NCI-H2227 (cell line): Measurements from ENCODE around the gene GRIN2C.

Experiments used
- DNase-seq: peaks from one replicate; lab custom pipeline; 2025; ENCODE audit not compliant: unreplicated experiment; lab: John Stamatoyannopoulos, UW

The GRIN2C gene

GRCh38 chr17:74864866-74865395, 5.2 kb upstream of the GRIN2C start:
- DNase-seq: peak; percentile 81

DNA sequence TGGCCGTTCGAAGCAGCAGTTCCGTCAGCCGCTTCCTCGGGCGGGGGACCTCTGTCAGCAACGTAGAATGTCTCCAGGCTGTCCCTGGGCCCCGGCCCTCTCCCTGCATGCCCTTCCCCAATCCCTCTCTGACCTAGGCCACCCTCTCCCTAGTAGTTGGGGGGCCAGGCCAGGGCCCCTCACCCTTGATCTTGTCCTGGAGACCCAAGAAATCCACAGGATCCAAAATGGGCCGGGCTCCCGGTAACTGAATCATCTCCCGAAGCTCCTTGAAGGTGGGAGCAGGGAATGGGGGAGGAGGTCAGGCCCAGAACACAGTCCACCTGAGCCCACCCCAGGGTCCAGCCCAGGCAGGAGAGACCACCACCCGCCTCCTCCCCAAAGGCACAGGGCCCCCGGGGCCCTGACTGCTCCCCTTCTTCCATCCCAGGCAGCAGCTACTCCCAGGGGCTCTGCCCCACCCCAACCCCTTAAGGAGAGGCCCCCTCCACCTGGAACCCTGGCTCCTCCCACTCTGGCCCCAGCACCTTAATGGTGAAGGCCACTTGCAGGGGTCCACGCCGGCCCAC, 4.7 kb upstream of the GRIN2C start:
- DNase-seq: no peak

GRCh38 chr17:74863420-74864296, 4.0 kb upstream of the GRIN2C start:
- no peak for DNase-seq

DNA sequence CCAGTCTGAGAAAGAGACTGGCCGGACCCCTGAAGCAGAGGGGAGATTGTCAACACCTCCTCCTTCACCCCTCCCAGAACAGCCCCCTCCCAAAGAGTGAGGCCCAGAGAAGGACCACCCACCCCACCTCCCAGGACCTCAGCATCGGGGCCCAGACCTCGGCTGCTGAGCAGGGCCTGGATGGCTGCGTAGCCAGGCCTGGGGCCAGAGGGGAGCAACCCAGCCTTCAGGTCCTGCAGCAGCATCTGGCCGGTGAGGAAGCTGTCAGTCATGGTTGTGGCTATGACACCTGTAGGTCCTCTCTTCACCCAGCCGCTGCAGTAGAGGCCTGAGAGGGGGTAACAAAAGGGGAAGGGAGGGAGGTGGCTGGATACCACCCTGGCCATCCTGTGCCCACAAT, 3.2 kb upstream of the GRIN2C start:
- DNase-seq: no peak

DNA sequence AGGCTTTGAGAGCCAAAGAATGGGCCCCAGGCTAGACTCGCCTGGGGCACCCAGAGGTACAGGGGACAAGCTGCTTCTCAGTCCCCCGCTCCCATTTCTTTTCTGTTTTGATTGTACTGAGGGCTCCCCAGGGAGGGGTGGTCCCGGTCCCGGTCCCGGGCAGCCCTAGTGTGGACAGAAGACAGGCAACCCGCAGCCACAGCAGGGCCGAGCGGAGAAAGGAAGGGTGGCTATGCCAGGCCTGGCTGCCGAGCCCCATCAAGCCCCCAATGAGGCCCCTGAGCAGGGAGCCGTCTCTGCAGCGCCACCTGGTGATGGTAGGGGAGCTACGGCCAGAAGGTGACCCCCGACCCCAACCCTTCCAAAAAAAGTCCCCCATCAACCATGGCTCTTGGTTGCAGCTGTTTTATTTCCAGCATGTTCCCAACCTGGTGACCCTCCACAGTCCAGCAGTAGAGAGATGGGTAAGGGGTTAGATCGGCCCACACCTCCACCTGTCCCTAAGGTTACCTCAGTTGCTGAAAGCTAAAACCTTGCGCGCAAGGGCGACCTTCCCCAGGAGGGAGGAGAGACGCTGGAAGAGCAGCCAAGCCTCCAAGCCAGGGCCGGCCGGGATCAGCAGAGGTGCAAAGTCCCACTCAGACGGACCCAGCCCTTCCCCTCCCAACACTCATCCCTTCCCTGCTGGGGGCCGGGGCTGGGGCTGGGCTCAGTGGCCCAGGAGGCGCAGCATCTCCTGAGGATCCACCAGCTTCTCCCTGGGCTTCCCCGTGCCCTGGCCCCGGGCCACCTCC, 2.6 kb upstream of the GRIN2C start:
- DNase-seq: peak; percentile 73

GRCh38 chr17:74861662-74862107, 2.0 kb upstream of the GRIN2C start:
- no peak for DNase-seq

- DNase-seq: no peak
Measured at GRCh38 chr17:74860872-74861661, 1.4 kb upstream of the GRIN2C start.

DNA sequence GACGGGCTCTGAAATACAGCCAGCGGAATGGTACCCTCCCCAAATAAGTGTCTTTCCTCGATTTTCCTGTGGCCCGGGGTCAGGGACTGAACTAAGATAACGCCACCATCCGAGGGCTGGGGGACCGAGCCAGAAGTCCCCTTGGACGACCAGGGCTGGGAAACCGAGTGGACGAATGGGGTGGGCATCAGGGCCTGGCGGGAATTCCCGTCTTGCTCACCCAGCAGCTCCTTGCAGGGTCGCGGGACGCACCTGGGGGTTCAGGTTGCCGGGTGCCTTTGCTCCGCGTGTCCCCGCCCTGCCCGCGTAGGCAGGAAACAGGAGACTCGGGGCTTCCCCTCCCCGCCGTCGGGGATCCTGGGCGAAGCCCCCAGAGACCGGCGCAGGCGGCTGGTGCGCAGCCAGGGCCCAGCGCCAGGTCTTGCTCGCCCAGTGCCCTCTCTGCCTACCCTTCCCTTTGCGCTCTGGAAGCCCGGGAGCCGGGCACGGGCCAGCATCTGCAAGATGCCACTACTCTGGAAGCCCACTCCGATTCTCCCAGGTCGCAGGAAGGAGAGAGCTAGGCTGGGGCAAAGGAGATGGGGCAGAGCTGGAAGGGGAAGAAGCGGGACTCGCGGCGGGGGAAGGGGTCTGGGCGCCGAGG, 665 bp upstream of the GRIN2C start:
- no peak for DNase-seq

- DNase-seq: no peak
Measured at GRCh38 chr17:74858672-74859458, 820 bp downstream of the GRIN2C start.

- DNase-seq: no peak
Measured at GRCh38 chr17:74857191-74857590, 2.5 kb downstream of the GRIN2C start.

- no peak for DNase-seq
Measured at GRCh38 chr17:74856112-74856511, 3.6 kb downstream of the GRIN2C start.

DNA sequence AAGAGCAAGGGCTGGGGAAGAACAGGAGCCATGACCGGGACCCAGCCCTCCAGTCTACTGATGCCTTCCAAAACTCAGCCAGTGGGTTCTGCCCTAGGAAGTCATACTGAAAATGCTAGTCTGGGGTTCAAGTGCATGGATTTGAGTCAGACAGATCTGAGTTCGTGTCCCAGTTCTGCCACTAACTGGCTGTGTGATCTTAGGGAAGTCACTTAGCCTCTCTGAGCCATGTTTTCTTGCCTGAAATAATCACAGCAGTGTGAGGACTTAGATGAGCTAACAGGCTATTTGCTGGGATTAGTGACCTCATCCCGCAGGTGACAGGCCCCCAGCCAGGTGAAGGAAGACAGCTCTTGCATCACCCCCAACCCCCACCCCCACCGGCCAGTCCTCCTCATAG, 4.4 kb downstream of the GRIN2C start:
- no peak for DNase-seq

- no peak for DNase-seq
Measured at GRCh38 chr17:74854792-74855191, 4.9 kb downstream of the GRIN2C start.

- no peak for DNase-seq
Measured at GRCh38 chr17:74853669-74854068, 6.0 kb downstream of the GRIN2C start.

- DNase-seq: no peak
Measured at GRCh38 chr17:74853048-74853397, 6.7 kb downstream of the GRIN2C start.

- DNase-seq: no peak
Measured at GRCh38 chr17:74852237-74853047, 7.2 kb downstream of the GRIN2C start.

DNA sequence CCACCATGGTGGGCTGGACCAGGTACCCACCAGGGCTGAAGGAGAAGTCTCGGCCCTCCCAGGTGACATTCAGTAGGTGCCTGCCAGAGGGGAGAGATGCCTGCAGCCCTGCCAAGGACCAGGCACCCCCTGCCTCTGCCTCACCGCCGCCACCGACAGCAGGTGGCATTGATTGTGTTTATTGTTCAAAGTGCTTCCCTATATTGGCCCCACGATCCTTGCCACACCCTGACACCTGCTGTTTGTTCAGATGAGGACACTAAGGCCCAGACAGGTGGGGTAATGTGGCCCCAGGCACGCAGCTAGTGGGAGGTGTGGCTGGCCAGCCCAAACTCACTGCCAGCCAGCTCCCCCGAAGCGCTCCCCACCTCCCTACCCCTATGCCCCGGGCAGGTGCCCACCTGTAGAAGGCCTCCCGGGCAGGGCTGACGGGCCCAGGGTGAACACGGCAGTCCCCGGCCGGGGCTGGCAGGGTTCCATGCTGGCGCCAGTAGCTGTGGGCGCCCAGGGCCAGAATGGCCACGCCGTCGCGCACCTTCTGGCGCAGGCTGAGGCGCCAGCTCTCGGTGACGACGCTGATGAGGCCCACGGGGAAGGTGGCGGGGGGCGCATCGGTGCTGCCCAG, 8.0 kb downstream of the GRIN2C start:
- DNase-seq: no peak

DNA sequence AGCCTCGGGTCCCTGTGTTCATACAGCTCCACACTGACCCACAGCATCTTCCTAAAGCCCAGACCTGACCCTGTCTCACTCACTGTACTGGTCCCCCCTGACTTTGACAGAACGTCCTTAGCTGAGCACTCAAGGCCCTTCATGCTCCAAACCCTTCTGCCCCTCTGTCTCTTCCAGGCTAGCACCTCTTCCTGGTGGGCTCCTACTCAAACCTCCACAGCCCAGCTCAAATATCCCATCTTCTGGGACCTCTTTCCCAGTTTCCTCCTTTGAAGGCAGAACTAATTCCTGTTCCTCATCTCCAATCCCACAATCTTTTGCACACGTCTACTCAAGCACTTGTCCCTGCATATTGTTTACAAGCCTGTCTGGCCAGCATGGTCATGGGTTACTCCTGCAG, 8.8 kb downstream of the GRIN2C start:
- no peak for DNase-seq
